ENCODE data around the gene ZAP70.

- TF ChIP-seq GATA3 (IDR thresholded peaks at IDR 0.05; ENCODE audit: low read depth, low read length) (no peak), GATA2 (IDR thresholded peaks at IDR 0.05; ENCODE audit: low read depth, low read length) (no peak)
Measured at GRCh38 chr2:97714084-97714949, 941 bp downstream of the ZAP70 start.

All from SH-SY5Y (cell line).